GM12874 (cell line): ENCODE measurements around the gene ZIC5.

ENCODE experiments used
- TF ChIP-seq, protein P1 (sequence below): IDR thresholded peaks from 2 replicates; pipeline ENCODE4 v1.5.1; 2011; ENCODE audit warnings: low read depth, mild to moderate bottlenecking, control low read depth, low read length, moderate library complexity; ENCODE audit not compliant: insufficient read depth

ZIC5 gene

DNA sequence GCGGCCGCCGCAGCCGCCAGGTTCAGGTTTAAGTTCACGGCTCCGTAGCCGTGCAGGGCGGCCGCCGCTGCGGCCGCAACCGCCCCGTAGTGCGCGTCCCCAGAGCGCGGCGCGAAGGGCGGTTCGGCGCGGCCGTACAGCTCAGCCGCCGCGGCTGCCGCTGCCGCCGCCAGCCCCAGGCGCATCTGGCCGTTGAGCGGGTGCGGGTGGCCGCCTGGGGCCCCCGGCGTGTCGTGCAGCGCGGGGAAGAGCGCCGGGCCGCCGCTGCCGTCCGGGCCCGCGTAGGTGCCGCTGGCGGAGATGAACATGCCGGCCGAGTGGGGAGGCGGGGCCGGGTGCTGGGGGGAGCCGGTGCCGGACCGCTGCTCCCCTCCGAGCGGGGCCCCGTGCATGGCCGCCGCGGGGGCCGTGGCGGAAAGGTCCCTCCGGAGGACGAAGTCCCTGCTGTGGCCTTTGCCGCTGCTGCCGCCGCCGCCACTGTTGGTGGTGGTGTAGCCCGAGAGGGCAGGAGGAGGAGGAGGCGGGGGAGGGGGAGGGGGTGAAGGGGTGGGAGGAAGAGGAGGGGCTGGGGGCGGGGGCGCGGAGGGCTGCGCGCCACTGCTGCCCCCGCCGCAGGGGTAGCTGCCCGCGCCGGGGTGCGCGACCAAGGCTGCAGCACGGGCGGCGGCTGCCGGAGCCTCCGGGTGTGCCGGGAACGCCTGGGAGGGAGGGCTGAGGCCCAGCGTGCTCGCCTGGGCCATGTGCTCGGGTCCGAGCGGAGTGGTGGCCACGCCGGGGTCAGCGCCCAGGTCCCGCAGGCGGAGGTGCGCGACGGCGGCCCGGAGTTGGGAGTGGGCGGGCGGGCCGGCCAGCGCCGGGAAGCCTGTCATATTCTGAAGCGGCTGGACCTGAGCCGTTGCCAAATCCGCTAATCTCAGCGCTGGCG, 654 bp downstream of the ZIC5 start:
- TF ChIP-seq, protein P1, sequence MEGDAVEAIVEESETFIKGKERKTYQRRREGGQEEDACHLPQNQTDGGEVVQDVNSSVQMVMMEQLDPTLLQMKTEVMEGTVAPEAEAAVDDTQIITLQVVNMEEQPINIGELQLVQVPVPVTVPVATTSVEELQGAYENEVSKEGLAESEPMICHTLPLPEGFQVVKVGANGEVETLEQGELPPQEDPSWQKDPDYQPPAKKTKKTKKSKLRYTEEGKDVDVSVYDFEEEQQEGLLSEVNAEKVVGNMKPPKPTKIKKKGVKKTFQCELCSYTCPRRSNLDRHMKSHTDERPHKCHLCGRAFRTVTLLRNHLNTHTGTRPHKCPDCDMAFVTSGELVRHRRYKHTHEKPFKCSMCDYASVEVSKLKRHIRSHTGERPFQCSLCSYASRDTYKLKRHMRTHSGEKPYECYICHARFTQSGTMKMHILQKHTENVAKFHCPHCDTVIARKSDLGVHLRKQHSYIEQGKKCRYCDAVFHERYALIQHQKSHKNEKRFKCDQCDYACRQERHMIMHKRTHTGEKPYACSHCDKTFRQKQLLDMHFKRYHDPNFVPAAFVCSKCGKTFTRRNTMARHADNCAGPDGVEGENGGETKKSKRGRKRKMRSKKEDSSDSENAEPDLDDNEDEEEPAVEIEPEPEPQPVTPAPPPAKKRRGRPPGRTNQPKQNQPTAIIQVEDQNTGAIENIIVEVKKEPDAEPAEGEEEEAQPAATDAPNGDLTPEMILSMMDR: no peak

GRCh38 chr13:99969919-99970650, 1.5 kb downstream of the ZIC5 start:
- TF ChIP-seq, protein P1: no peak

- TF ChIP-seq, protein P1: no peak
These were observed 2.1 kb downstream of the ZIC5 start for GRCh38 chr13:99969453-99969918.

GRCh38 chr13:99968521-99969452, 2.8 kb downstream of the ZIC5 start:
- TF ChIP-seq, protein P1: no peak

DNA sequence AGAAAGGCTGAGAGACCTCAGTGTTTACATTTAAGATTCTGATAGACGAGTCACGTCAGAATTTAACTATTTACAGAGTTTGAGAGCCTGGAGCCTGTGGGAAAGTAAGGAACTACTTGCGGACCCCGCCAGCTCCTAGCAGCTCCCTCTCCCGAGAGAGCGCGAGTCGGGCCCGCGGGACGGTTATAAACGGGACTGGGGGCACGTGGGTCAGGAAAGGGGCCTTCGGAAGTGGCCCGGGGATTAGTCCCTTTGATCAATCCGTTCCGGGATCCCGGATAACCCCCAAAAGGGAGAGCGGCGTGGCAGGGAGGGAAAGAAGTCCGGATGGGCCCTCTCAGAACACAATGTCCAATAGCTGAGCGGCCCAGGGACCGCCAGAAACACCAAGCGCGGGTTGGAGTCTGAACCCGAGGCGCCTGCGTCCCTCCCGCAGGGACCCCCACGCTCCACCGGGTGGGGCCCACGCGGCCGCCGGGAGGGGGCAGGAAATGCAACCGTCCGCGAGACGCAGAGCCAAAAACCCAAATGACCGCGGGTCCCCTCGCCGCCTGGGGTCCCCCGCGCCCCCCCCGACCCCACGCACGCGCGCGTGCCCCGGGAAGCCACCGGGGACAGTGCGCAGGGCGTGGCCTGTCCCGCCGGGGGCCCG, 3.6 kb downstream of the ZIC5 start:
- TF ChIP-seq, protein P1: no peak

GRCh38 chr13:99967498-99967868, 4.1 kb downstream of the ZIC5 start:
- TF ChIP-seq, protein P1: no peak
